GM21825 (cell line): Measurements from ENCODE around the gene LYST.
"Not testable (repeated sequence)": the region's sequence is repeated elsewhere in the genome, so short reads cannot be mapped to it uniquely, and the experiment has no call there.

ENCODE experiments used
- ATAC-seq: cut with Tn5 transposase; IDR thresholded peaks from one replicate; pipeline ENCODE4 v1.9.1; 2021; ENCODE audit warnings: mild to moderate bottlenecking, moderate library complexity; ENCODE audit not compliant: unreplicated experiment

LYST gene

DNA sequence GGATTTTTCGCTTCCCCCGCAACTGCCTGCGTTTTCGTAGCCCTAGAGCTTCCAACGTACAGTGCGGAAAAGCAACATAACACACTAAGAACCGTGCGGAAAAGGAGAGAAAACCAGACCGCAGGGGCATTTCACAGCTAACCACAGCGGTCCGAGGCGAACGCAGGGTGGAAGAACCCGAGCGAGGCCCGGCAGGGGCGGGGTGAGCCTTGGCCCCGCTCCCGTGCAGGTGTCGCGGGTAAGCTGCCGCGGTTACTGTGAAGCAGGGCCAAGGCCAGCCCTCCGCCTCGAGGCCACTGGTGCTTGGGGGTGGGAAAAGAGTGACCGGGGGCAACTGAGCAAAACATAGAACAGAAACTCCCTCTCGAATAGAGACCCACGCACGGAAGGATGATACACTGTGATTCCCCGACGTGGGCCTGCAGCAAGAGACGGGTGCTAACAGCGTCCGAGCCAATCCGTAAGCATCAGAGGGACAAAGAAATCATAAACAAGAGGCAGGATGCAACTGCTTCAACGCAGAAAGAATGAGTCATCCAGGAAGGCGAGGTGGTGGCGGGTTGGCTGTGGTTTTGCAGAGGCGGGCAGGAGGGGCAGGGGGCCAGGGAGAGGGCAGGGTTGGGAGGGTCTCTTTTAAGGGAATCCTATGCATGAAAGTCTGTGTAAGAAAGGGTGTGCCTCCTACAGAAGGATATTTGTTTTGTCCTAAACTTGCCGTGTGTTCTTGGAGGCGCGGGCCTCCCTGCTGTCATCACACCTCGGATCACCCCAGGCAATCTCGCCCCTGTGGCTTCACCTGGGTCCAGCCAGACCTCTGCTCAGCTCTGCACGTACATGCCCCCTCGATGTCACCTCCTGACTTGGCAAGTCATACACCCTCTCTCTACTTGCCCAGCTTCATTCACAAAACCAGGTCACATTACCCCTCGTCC is 224.4 kb downstream of the LYST start:
- peak; percentile 60 for ATAC-seq

DNA sequence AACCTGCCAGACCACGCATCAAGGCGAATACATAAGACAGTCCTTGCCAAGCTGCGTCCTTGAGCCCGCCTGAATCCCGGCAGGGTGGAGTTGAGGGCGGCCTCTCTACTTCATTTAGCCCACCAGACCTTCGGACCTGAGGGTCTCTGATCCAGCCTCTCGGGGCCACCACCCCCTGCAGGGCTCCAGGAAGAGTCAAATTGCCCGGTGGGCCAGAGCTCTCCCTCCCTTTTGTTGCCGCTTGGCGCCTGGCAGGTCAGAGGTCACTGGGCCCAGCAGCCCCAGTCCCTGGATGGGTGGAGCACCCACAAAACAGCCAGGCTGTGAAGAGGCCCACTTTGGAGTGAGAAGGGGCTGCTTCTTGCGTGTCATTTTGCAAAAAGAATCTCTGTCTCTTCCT is 226.1 kb downstream of the LYST start:
- no peak for ATAC-seq

DNA sequence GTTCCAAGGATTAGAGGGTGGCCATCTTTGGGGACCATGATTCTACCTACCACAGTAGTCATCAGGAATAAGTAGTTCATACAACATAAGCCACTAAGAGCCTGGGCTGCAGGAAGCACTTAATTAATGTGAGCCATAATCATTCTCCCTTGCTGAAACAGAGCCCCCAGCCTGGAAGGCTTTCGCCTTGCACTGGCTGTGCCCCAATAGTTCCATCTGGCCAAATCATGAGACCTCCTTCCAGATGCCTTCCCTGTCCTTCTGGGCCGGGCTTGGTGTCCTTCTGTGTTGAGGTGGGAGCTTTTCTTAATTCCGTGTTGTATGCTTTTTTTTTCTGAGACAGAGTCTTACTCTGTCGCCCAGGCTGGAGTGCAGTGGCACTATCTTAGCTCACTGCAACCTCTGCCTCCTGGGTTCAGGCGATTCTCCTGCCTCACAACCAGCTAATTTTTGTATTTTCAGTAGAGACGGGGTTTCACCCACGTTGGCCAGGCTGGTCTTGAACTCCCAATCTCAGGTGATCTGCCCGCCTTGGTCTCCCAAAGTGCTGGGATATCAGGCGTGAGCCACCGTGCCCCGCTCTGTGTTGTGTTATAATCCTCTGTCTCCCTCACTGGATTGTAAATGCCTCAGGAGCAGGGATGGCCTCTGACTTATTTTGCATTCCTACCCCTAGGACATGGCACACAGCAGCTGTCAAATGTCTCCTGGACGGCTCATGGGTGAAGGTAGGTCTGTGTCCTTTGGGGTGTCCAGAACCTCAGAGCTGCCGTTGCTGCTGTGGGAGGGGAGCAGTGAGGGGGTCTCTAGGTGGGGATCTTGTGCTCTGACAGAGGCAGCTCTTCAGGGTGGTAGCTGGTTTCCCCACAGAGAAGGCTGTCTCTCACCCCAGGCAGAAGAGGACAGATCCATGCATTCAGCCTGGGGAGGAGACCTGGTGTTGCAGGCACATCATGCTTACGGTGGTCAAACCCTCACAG is 227.2 kb downstream of the LYST start:
- no peak for ATAC-seq

GRCh38 chr1:235638612-235639011 is 228.1 kb downstream of the LYST start:
- ATAC-seq: not testable (repeated sequence)

- ATAC-seq: no peak
Measured at GRCh38 chr1:235637756-235638534, 228.8 kb downstream of the LYST start.

DNA sequence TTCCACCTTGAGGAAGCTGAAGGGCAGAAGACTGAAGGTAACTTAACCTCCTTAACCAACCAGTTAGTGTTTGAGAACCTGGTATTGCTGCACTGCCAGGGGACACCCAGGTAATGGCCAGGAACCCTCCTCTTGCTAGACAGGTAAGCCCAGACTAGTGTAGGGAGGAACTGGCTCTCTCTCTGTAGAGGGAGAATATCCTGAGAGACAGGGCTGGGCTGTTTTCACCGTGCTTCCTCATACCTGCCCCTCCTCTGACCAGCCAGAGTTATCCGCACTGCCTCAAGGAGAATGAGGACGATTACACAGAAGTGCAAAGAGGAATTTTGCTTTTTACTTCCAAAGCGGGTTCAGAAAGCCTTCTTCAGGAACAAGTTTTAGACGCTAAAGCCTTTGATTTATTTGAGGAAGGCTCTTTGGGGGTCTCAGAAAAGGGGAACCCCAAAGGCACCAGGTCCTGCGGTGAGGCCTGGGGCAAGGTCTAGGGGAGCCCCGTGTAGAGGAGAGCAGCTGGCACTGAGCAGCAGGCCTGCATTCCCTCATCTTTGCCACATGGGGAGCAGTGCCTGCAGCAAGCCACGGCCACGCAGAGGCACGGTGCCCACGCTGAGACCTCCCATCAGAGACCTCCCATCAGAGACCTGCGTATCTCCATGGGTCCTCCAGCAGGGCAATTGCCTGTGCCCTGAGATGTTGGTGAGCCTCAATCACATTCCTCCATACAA is 230.6 kb downstream of the LYST start:
- ATAC-seq: no peak

- peak; percentile 82 for ATAC-seq
Measured at GRCh38 chr1:235632506-235633401, 234.0 kb downstream of the LYST start.

DNA sequence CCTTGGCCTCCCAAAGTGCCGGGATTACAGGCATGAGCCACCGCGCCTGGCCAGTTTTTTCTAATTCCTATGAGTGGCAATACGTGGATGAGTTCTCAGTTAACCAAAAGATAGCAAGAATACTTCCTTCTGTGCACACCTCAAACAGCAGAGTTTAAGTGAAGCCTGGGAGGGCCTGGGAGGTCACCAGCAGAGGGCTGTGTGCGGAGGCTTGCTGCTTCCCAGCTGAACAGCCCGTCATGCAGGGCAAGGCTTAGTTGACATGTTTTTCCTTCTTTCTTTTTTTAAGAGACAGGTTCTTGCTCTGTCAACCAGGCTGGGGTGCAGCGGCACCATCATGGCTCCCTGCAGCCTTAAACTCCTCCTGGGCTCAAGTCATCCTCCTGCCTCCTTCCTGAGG is 234.9 kb downstream of the LYST start:
- no peak for ATAC-seq

GRCh38 chr1:235628316-235629005 is 238.2 kb downstream of the LYST start:
- no peak for ATAC-seq

- no peak for ATAC-seq
Measured at GRCh38 chr1:235625831-235626230, 240.9 kb downstream of the LYST start.

DNA sequence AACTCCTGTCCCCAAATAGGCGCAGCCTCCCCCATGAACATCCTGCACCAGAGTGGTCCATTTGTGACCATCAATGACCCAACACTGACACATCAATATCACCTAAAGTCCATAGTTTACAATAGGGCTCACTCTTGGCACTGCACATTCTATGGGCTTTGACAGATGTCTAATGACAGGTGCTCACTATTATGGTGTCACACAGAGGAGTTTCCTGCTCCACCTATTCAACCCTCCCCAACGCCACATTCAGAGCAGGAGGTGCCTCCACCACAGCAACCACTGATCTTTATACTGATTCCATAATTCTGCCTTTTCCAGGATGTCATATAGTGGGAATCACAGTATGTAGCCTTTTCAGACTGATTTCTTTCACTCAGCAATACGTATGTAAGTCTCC is 241.4 kb downstream of the LYST start:
- no peak for ATAC-seq

DNA sequence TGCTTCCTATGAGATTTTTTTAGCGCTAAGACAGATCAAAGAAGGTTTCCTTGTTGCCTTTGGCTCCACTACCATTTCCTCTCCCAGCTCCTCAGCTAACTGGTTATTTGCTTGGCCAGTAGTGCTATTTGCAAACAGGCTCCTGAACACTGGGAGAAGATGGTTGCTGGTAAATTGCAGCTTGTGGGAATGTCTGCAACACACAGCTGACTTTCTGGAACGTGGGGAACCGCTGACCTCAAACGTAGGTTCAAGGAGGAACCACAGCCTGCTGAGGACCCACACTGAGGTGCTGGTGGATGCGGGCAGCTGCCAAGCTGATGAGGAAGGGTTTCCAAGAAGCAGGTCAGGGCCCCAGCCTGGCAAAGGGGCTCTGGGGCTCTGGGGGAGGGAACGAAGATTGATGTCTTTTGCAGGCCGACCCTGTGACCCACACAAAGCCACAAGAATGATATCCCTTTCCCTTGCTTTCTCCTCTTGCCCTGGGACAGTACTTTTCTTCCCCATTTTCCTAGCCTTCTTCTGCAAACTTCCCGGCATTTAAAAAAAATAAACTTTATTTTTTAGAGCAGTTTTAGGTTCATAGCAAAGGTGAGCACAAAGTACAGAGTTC is 241.9 kb downstream of the LYST start:
- ATAC-seq: no peak

DNA sequence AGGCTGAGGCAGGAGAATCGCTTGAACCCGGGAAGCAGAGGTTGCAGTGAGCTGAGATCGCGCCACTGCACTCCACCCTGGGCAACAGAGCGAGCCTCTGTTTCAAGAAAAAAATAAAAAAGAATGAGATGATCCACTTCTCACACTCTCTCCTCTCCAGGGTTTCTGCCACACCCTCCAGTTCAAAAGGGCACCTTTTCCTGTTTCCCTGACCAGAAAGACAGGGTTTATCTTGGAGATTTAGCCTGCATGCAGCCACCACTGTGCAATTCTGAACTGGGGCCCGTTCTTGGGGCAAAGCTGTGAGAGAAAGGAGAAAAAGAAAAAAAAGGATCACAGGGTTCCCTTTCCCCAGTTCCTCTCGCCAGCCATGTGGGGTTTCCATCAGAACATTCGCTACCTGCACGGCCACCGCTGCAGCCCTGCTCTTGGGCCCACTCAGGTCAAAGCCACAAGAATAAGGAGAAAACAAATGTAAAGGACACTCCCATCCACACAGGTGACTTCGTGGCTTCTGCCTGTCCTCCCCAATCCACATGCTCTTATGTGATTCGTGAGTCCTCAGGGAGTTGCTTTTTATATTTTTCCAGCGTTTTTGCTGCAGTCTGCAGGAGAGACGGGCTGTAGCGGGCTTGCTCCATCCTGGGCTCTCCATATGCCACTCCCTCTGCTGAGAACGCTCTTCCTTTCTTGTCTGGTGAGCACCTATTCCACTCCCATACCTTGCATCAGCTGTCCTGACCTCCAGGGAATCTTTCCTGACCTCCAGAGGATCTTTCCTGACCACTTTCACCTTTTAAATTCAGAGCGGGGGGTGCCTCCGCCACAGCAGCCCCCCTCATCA is 243.5 kb downstream of the LYST start:
- no peak for ATAC-seq

- not testable (repeated sequence) for ATAC-seq
Measured at GRCh38 chr1:235619149-235619548, 247.6 kb downstream of the LYST start.

DNA sequence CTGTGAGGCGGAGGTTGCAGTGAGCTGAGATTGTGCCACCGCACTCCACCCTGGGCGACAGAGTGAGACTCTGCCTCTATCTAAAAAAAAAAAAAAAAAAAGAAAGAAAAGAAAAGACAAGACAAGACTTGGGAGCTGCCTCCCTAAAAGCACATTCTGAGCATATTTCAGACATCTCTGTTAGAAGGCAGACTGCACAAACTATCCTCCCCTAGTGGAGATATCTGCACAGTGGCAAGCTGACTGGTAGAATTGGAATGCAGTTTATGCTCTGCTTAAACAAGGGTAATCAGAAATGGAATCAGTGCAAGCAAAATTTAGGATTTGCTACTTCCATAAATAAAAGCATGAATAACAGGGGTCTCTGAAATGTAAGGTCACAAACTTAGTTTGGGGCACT is 248.9 kb downstream of the LYST start:
- no peak for ATAC-seq

DNA sequence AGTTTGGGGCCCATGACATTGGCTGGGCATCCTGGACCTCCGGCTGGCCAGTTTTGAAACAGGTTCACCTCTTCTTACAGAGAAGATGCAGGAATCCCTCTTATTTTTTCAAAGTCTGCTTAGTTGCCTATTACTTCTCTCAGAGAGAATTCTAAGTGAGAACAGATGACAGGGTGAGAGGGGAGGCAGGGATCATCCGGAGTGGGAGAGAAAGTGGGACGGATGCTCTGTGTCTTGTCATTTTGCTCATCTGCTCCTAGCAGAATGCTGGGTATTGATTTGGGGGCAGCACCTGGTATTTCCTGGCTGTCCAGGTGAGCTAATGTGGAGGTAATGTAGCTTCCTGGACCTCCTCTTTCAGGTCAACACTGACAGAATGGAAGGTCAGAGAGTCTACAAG is 249.6 kb downstream of the LYST start:
- no peak for ATAC-seq

- no peak for ATAC-seq
Measured at GRCh38 chr1:235614442-235614954, 252.2 kb downstream of the LYST start.
